K562 (cell line): Measurements from ENCODE around the gene WWOX. TPM values are rescaled to one million over a fixed set of nuclear protein-coding genes. Genes with fewer than 3 reads are reported as not detected.

ENCODE experiments used
- ATAC-seq: fragments of 200-7000 bp; cut with Tn5 transposase; 3 replicates; pipeline ENCODE4 v1.9.1; 2020; ENCODE audit warnings: moderate library complexity
- BruUV-seq: library from RNA; stranded (reverse); fragments of 400-500 nt; replicated peaks from 2 replicates; lab custom pipeline; 2021; lab: Mats Ljungman, UMichigan
- CTCF ChIA-PET: fragments of 300-600 bp; formaldehyde crosslinking; extraction: SDS; loops from one replicate; lab custom pipeline; 2021; ENCODE audit warnings: low intra/inter-chr PET ratio; lab: Yijun Ruan, JAX
- POLR2A ChIA-PET: fragments of 300-600, 350-650 bp; sonication (Branson Sonifier 250); formaldehyde crosslinking; extraction: SDS; loops from one replicate; lab custom pipeline; 2021; ENCODE audit warnings: antibody characterized with exemption, inconsistent platforms; lab: Yijun Ruan, JAX
- DNase-seq, 4 experiments: peaks; one replicate each; pipeline versions ENCODE4 v3.0.0 to v3.0.0-alpha.2; 2011 to 2018; ENCODE audit warnings: low spot score in 3 of 4, mixed read lengths in 3 of 4; ENCODE audit errors: extremely low read depth in 1 of 4
- FAIRE-seq: peaks from 2 replicates; lab custom pipeline; 2011; peaks lifted over from hg19 to GRCh38; lab: Jason Lieb, UNC
- H2AFZ ChIP-seq: 2 replicates; pipeline ENCODE4 v1.6.0; 2011; ENCODE audit warnings: low read depth, low read length, control low read depth, inconsistent platforms
- H3K27ac ChIP-seq: fragments of 200-600 bp; 3 replicates; pipeline ENCODE4 v1.8.0; 2011; ENCODE audit warnings: low read depth, mild to moderate bottlenecking, control low read depth, inconsistent platforms, low read length, moderate library complexity, mixed read lengths; ENCODE audit errors: extremely low read depth
- H3K27me3 ChIP-seq, 2 experiments: fragments of 300-600 bp in 1 of 2; 2 replicates in 1 of 2; 3 replicates in 1 of 2; pipeline versions ENCODE4 v1.6.0 to v1.8.0; 2011; ENCODE audit warnings: inconsistent platforms in 2 of 2, low read length in 2 of 2, mild to moderate bottlenecking in 1 of 2, mixed read lengths in 1 of 2, moderate library complexity in 1 of 2; ENCODE audit not compliant: control insufficient read depth in 2 of 2, insufficient read depth in 2 of 2
- H3K36me3 ChIP-seq: fragments of 300-600 bp; 3 replicates; pipeline ENCODE4 v1.8.0; 2011; ENCODE audit warnings: mild to moderate bottlenecking, low read length, inconsistent platforms; ENCODE audit not compliant: control insufficient read depth, insufficient read depth
- H3K4me1 ChIP-seq, 2 experiments: fragments of 200-600 bp in 1 of 2; replicated peaks in 1 of 2; 2 replicates in 1 of 2; 3 replicates in 1 of 2; pipeline versions ENCODE4 v1.5.1 to v1.8.0; 2011; ENCODE audit warnings: inconsistent platforms in 2 of 2, low read length in 2 of 2, mild to moderate bottlenecking in 1 of 2, mixed read lengths in 1 of 2, moderate library complexity in 1 of 2; ENCODE audit not compliant: control insufficient read depth in 2 of 2, insufficient read depth in 2 of 2
- H3K4me2 ChIP-seq: 2 replicates; pipeline ENCODE4 v1.6.1; 2011; ENCODE audit warnings: low read length, control low read depth, inconsistent platforms, mixed read lengths; ENCODE audit not compliant: insufficient read depth
- H3K4me3 ChIP-seq: fragments of 200-600 bp; sonication (generic), shearing (Covaris generic); 2 replicates; pipeline ENCODE4 v1.5.1; 2016; ENCODE audit warnings: control low read depth, inconsistent platforms
- H3K79me2 ChIP-seq: fragments of 200-600 bp; 3 replicates; pipeline ENCODE4 v1.8.0; 2011; ENCODE audit warnings: low read length, inconsistent platforms; ENCODE audit not compliant: control insufficient read depth, insufficient read depth
- H3K9ac ChIP-seq, 2 experiments: 2 replicates each; pipeline versions ENCODE4 v1.6.0 to v1.6.1; 2011; ENCODE audit warnings: low read depth in 2 of 2, low read length in 2 of 2, control low read depth in 1 of 2, inconsistent platforms in 1 of 2, mild to moderate bottlenecking in 1 of 2, mixed read lengths in 1 of 2; ENCODE audit not compliant: insufficient read depth in 1 of 2
- H3K9me1 ChIP-seq: one replicate; pipeline ENCODE4 v1.6.0; 2011; ENCODE audit warnings: inconsistent platforms, mild to moderate bottlenecking, low read length, moderate library complexity; ENCODE audit not compliant: control insufficient read depth, insufficient read depth
- H3K9me3 ChIP-seq: replicated peaks from 2 replicates; pipeline ENCODE4 v1.5.1; 2011; ENCODE audit warnings: low read depth, low read length, inconsistent platforms; ENCODE audit not compliant: control insufficient read depth, insufficient read depth
- H4K20me1 ChIP-seq: replicated peaks from 2 replicates; pipeline ENCODE4 v1.6.1; 2011; ENCODE audit warnings: low read length, inconsistent platforms, mixed read lengths; ENCODE audit not compliant: control insufficient read depth, insufficient read depth
- ERF ChIP-seq: fragments of 450-650 bp; formaldehyde crosslinking; IDR thresholded peaks from 2 replicates; pipeline ENCODE4 v1.4.0; 2020; ENCODE audit warnings: mild to moderate bottlenecking, mixed read lengths
- MED1 ChIP-seq: sonication (generic); formaldehyde crosslinking; IDR thresholded peaks from 2 replicates; pipeline ENCODE4 v1.8.1; 2023; ENCODE audit warnings: missing genetic modification reagents, borderline replicate concordance
- OTX1 ChIP-seq: fragments of 450-650 bp; formaldehyde crosslinking; IDR thresholded peaks from 2 replicates; pipeline ENCODE4 v1.4.0; 2022; ENCODE audit warnings: mild to moderate bottlenecking
- ZFP91 ChIP-seq: sonication (generic); formaldehyde crosslinking; IDR thresholded peaks from 2 replicates; pipeline ENCODE4 v1.8.0; 2022; ENCODE audit warnings: mild to moderate bottlenecking, missing genetic modification reagents
- ZNF197 ChIP-seq: fragments of 200-800 bp; sonication (Bioruptor generic); IDR thresholded peaks from 2 replicates; pipeline ENCODE4 v1.6.1; 2016; ENCODE audit warnings: low read depth, missing genetic modification characterization, missing compliant biosample characterization
- WGBS: fragments of 100-300 bp; shearing (Covaris generic); methylation state at CpG from one replicate; pipeline ENCODE4 v1.1.6; 2016; ENCODE audit warnings: low coverage, mixed read lengths; ENCODE audit not compliant: insufficient coverage; ENCODE audit errors: missing lambda C conversion rate; 5-methylcytosine and 5-hydroxymethylcytosine counted together
- in situ Hi-C: fragments of 300-500 bp; cut with MboI; formaldehyde crosslinking; loops from 4 replicates; pipeline ENCODE4 v1.15.0; 2018; ENCODE audit warnings: inconsistent platforms, mixed read lengths
- intact Hi-C: fragments of 100-400 bp; cut with micrococcal nuclease; formaldehyde crosslinking; loops from 2 replicates; pipeline ENCODE4 v1.14.2; 2022
- polyA plus RNA-seq, 8 experiments: library from polyadenylated mRNA; depleted of rRNA in 4 of 8; stranded (reverse) in 5 of 8; unstranded in 3 of 8; fragments of >200 nt; fragmentation: Nextera tagmentation in 2 of 8; fragmentation: Illumina TruSeq in 1 of 8; extraction: Ambion mirVana in 2 of 8; extraction: Trizol in 1 of 8; gene quantifications; 2 replicates each; pipeline versions ENCODE4 v1.2.1 to v1.2.3, GENCODE V29; 2011 to 2014; ENCODE audit warnings: inconsistent platforms in 1 of 8, missing spikeins in 1 of 8
- total RNA-seq, 7 experiments: library from RNA; depleted of rRNA in 6 of 7; stranded (reverse); fragments of >200 nt in 6 of 7; fragmentation: Illumina TruSeq in 2 of 7; extraction: Trizol in 2 of 7; gene quantifications; 2 replicates each; pipeline versions ENCODE4 v1.2.1 to v1.2.3, GENCODE V29; 2011 to 2021; ENCODE audit warnings: low replicate concordance in 1 of 7

WWOX gene
- total and polyA plus RNA-seq, 9 of the 15 experiments (the other 6 are each of a cell fraction or from before 2014, with no cell fraction given), result 1.6 to 22.7 (median 8.1) TPM

GRCh38 chr16:78952630-78953029, 853.2 kb downstream of the WWOX start:
- whole genome bisulfite sequencing, result 1% methylated on average over 7 of the region's 7 CpGs
- no TSS peak for BruUV-seq
- TF ChIP-seq ERF (CRISPR knock-in tag) (no peak), OTX1 (CRISPR knock-in tag) (no peak), MED1 (CRISPR knock-in tag) (no peak), ZFP91 (no peak), ZNF197 (no peak)
- TF ChIP-seq, all 486 proteins: peak for 0
- H3K4me3 ChIP-seq, result no peak overlapping the region
- intact Hi-C loops (no loop called here), in situ Hi-C loops (no loop called here)
- H3K4me1 ChIP-seq, result no peaks in the 10 kb centered on the region
- no peaks in the 10 kb centered on the region for H3K9me1 ChIP-seq
- no peak overlapping the region for H3K4me2 ChIP-seq
- ChIA-PET POLR2A (no interaction called here), CTCF (no interaction called here)
- ATAC-seq (no peak), DNase-seq (no peak), FAIRE-seq (no peak)
- no peak overlapping the region for H3K9ac ChIP-seq
- no peak overlapping the region for H3K27ac ChIP-seq
- no peak overlapping the region for H2AFZ ChIP-seq
- H3K79me2 ChIP-seq, result no peaks in the 10 kb centered on the region
- H4K20me1 ChIP-seq, result no peaks in the 10 kb centered on the region
- no peaks in the 10 kb centered on the region for H3K36me3 ChIP-seq
- H3K27me3 ChIP-seq, result peaks cover 0 to 18% of the 10 kb centered on the region in 2 experiments; a peak in 1 of 5 replicates
- H3K9me3 ChIP-seq, result no peaks in the 10 kb centered on the region
